Tibial nerve (tissue), 4 donors: ENCODE results near the gene USP6NL. TPM values are rescaled to one million over a fixed set of nuclear protein-coding genes. Genes with fewer than 3 reads are reported as not detected.

Source experiments
- DNase-seq, 2 donors: peaks; one replicate each; pipeline ENCODE4 v3.0.0-alpha.2; 2019; ENCODE audit warnings: low spot score in 2 of 2
- H3K27ac ChIP-seq, 4 donors: fragments of 200-600 bp; sonication (generic) in 3 of 4; one replicate each; pipeline ENCODE4 v1.5.1; 2017 to 2019; ENCODE audit warnings: mild to moderate bottlenecking in 1 of 4
- H3K27me3 ChIP-seq, 2 donors: fragments of 200-600 bp; sonication (generic) in 1 of 2; one replicate each; pipeline versions ENCODE4 v1.5.1 to v1.6.0; 2017 to 2019
- H3K36me3 ChIP-seq, 3 donors: fragments of 200-600 bp; sonication (generic); one replicate each; pipeline ENCODE4 v1.5.1; 2018 to 2019
- H3K4me1 ChIP-seq, 4 donors: fragments of 200-600 bp; sonication (generic) in 3 of 4; one replicate each; pipeline ENCODE4 v1.5.1; 2017 to 2019
- H3K4me3 ChIP-seq, 4 donors: fragments of 200-600 bp; sonication (generic) in 3 of 4; one replicate each; pipeline ENCODE4 v1.5.1; 2017 to 2019; ENCODE audit warnings: mild to moderate bottlenecking in 1 of 4, moderate library complexity in 1 of 4
- H3K9me3 ChIP-seq, 4 donors: fragments of 200-600 bp; sonication (generic) in 3 of 4; one replicate each; pipeline ENCODE4 v1.5.1; 2017 to 2019
- EP300 ChIP-seq, 2 donors: sonication (generic); formaldehyde crosslinking; IDR thresholded peaks; one replicate each; pipeline ENCODE4 v1.6.1; 2017; ENCODE audit warnings: antibody characterized with exemption in 2 of 2, mild to moderate bottlenecking in 1 of 2
- POLR2A ChIP-seq, 2 donors: fragments of 450-650 bp; IDR thresholded peaks; one replicate each; pipeline ENCODE4 v1.6.1; 2017; ENCODE audit warnings: antibody characterized with exemption in 2 of 2, mild to moderate bottlenecking in 2 of 2, moderate library complexity in 2 of 2
- WGBS, 2 donors: methylation state at CpG; one replicate each; pipeline ENCODE4 v1.1.5; 2018; 5-methylcytosine and 5-hydroxymethylcytosine counted together
- total RNA-seq, 4 donors: library from RNA; depleted of rRNA; stranded (reverse); fragments of >200 nt; gene quantifications; one replicate each; pipeline ENCODE4 v1.1.0, GENCODE V29; 2016
- TF ChIP-seq, protein P1 (sequence below), 5 experiments: fragments of 200-600 bp in 3 of 5; fragments of 450-650 bp in 2 of 5; sonication (generic) in 3 of 5; IDR thresholded peaks; one replicate each; pipeline ENCODE4 v1.5.1; 2016 to 2019; ENCODE audit warnings: antibody characterized with exemption in 5 of 5, mild to moderate bottlenecking in 3 of 5, moderate library complexity in 2 of 5

USP6NL gene
- total RNA-seq, 4 donors from 2014 or later, result 21.8 to 33.9 (median 25.0) TPM

DNA sequence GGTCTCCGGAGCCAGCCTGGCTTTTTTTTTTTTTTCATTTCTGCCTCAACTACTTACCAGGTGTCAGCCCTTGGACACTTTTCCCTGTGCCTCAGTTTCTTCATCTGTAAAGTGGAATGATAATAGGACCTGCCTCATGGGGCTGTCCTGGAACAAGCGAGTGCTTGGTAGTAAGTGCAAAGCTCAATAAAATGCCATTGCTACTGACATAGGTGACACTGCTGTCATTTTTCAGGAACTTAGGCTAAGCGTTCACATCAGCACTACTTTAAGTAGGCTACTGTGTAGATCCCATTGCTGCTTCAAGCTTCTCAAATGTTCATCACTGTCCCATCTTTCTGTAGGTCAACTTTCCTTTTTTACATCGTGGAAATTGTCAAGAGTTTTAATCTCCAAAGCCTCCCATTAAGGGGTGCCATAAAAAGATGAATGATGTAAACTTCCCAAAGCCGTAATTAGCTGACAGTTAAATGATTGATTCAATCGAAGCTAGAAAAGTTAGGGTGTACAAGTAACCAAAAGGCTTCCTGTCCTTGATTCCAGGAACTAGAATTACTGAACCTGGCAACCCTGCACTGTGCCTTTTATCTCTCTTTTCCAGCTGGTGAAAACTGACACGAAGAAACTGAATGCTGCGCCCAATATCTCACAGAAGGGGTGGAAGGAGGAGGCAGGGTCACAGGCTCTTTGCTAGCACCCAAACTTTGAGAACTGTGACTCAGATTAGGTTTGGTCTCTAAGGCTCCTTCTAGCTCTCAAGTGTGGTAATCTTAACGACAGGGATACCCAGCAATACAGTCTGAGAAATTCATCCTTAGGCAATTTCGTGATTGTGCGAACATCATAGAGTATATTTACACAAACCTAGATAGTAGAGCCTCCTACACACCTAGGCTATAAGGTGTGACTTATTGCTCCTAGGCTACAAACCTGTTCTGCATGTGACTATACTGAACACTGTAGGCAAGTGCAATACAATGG is 861 bp upstream of the USP6NL start:
- TF ChIP-seq, protein P1, sequence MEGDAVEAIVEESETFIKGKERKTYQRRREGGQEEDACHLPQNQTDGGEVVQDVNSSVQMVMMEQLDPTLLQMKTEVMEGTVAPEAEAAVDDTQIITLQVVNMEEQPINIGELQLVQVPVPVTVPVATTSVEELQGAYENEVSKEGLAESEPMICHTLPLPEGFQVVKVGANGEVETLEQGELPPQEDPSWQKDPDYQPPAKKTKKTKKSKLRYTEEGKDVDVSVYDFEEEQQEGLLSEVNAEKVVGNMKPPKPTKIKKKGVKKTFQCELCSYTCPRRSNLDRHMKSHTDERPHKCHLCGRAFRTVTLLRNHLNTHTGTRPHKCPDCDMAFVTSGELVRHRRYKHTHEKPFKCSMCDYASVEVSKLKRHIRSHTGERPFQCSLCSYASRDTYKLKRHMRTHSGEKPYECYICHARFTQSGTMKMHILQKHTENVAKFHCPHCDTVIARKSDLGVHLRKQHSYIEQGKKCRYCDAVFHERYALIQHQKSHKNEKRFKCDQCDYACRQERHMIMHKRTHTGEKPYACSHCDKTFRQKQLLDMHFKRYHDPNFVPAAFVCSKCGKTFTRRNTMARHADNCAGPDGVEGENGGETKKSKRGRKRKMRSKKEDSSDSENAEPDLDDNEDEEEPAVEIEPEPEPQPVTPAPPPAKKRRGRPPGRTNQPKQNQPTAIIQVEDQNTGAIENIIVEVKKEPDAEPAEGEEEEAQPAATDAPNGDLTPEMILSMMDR (IDR thresholded peaks at IDR 0.05), result no peak
- TF ChIP-seq EP300 (IDR thresholded peaks at IDR 0.05), result peak in 1 of 2 donors; percentile 21
- no peak for DNase-seq
- peaks cover 0 to 6% (median 0%) of the 10 kb centered on the region in 4 donors for H3K9me3 ChIP-seq
- H3K4me3 ChIP-seq, result peak overlapping the region; percentile 53 to 100 (median 87)
- H3K4me1 ChIP-seq, result peaks cover 0 to 28% (median 19%) of the 10 kb centered on the region in 4 donors
- WGBS, 2 donors, result 26 to 27% methylated on average over 11 of the region's 11 CpGs
- H3K27me3 ChIP-seq, result no peaks in the 10 kb centered on the region
- H3K27ac ChIP-seq, result peak overlapping the region; percentile 81 to 96 (median 95)
- H3K36me3 ChIP-seq, result no peaks in the 10 kb centered on the region

DNA sequence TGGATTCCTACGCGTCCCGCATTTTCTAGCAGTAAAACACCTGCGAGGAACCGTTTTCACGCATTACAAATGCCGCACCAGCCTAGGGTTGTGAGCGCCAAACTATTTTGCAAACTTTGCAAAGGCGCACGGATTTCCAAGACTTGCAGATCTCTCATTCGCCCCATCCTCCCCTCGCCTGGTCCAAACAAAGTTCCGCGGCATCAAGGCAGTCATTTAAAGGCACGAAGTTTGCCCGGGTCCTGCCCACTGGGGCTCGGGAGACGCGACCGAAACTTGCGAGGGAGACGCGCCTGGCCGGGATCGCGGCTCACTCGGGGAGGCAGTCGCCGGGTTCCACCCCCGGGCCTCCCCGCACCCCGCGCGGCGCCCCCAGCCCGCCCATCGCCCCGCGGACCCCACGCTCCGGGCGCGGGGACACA is 613 bp downstream of the USP6NL start:
- Histone ChIP-seq H3K27me3 (no peaks in the 10 kb centered on the region), H3K27ac (peak overlapping the region; percentile 81 to 96 (median 94)), H3K4me3 (peak overlapping the region; percentile 64 to 100 (median 87)), H3K4me1 (peaks cover 0 to 28% (median 19%) of the 10 kb centered on the region in 4 donors), H3K9me3 (no peaks in the 10 kb centered on the region), H3K36me3 (no peaks in the 10 kb centered on the region)
- TF ChIP-seq, protein P1 (IDR thresholded peaks at IDR 0.05), result no peak
- TF ChIP-seq POLR2A (IDR thresholded peaks at IDR 0.05) (no peak), EP300 (IDR thresholded peaks at IDR 0.05) (no peak)
- 0% methylated on average over 29 to 30 of the region's 43 CpGs for WGBS, 2 donors
- DNase-seq, result peak in 1 of 2 donors; percentile 30

DNA sequence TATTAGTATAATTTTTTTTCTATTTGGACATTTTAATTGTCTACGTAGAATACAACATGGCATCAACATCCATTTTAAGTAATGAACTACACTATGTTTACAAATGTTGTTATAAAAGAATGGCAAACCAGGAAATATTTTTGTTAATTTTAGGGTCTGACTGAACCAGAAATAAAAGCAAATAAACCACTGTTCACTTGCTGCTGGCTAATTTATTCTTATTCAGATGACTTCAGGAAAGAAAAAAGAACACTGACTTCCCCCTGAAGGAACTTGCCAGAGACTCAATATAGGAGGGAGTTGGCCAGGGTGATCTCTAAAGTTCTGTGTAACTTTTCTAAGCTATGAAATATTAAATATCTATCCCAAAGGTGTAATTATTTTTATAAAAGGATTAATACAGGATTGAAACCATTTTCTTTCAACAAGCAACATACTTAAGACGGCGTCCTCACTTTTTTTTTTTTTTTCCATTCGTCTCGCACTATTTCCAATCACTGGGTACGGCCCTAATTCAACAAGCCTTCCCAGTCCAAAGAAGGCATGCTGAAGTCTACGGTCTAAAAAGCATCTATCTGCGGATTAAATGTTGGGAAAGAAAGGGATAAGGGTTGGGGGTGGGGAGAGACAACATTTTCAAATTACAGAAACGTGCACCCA is 1.2 kb downstream of the USP6NL start:
- no peak for TF ChIP-seq POLR2A (IDR thresholded peaks at IDR 0.05)
- TF ChIP-seq, protein P1 (IDR thresholded peaks at IDR 0.05), result no peak
- peak in 1 of 2 donors; percentile 11 for TF ChIP-seq EP300 (IDR thresholded peaks at IDR 0.05)
- H3K4me1 ChIP-seq, result peaks cover 0 to 28% (median 19%) of the 10 kb centered on the region in 4 donors
- DNase-seq, result no peak
- H3K27me3 ChIP-seq, result no peaks in the 10 kb centered on the region
- peak overlapping the region; percentile 64 to 100 (median 87) for H3K4me3 ChIP-seq
- H3K36me3 ChIP-seq, result no peaks in the 10 kb centered on the region
- no peaks in the 10 kb centered on the region for H3K9me3 ChIP-seq
- 7% methylated on average over 9 of the region's 9 CpGs for WGBS, 2 donors
- H3K27ac ChIP-seq, result peak overlapping the region; percentile 81 to 96 (median 94)

DNA sequence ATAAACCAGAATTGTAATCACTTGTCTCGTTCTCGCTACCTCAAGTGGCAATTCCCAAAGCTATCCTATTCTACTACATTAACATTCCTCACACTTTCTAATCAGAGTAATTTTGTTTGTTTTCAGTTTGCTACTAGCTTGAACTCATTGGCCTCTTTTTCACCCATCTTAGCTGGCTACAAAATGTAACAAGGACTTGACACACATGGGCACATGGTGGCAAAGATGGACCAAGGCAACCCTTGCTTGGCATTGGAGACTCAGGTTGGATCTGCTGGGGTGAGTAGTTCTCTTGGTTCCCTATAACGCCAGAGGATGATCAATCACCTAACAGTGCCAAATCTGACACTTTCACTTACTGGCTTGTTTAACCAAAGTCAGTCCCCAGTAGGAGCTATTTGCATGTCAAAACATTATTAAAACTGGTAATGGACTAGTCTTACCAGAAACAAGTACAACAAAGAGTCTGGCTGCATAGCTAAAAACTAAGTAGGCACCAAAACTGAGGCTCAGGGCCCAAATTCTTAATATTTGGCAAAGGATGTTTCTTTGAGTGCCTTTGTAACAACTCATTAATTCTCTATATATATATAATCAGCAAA is 1.9 kb downstream of the USP6NL start:
- no peaks in the 10 kb centered on the region for H3K36me3 ChIP-seq
- TF ChIP-seq, protein P1 (IDR thresholded peaks at IDR 0.05), result no peak
- TF ChIP-seq EP300 (IDR thresholded peaks at IDR 0.05), result no peak
- no peak for TF ChIP-seq POLR2A (IDR thresholded peaks at IDR 0.05)
- no peak for DNase-seq
- H3K27ac ChIP-seq, result peak overlapping the region in 2 of 4 donors; percentile 11 to 68
- no peaks in the 10 kb centered on the region for H3K27me3 ChIP-seq
- H3K4me3 ChIP-seq, result peak overlapping the region in 1 of 4 donors; percentile 81
- WGBS, 2 donors, result 91 to 96% methylated on average over 3 of the region's 3 CpGs
- no peaks in the 10 kb centered on the region for H3K9me3 ChIP-seq
- peaks cover 0 to 33% (median 19%) of the 10 kb centered on the region in 4 donors for H3K4me1 ChIP-seq
